Right lung (tissue), 10 donors: Measurements from ENCODE around the gene OPN5. TPM values are rescaled to one million over a fixed set of nuclear protein-coding genes. Genes with fewer than 3 reads are reported as not detected.
"Not testable (repeated sequence)": the region's sequence is repeated elsewhere in the genome, so short reads cannot be mapped to it uniquely, and the experiment has no call there.

Experiments
- DNase-seq, 2 donors: peaks; one replicate each; pipeline ENCODE4 v3.0.0-alpha.2; 2013
- long read RNA-seq, 8 donors: transcript quantifications; one replicate each; lab custom pipeline, GENCODE V29; 2026
- polyA plus RNA-seq, 5 donors: library from polyadenylated mRNA; unstranded; fragments of 120-200 nt; gene quantifications; one replicate each; pipeline versions ENCODE4 v1.2.1 to v1.2.3, GENCODE V29; 2013; ENCODE audit warnings: inconsistent platforms in 1 of 5, low replicate concordance in 1 of 5; ENCODE audit not compliant: insufficient read length in 5 of 5, insufficient read depth in 1 of 5

Gene OPN5, protein sequence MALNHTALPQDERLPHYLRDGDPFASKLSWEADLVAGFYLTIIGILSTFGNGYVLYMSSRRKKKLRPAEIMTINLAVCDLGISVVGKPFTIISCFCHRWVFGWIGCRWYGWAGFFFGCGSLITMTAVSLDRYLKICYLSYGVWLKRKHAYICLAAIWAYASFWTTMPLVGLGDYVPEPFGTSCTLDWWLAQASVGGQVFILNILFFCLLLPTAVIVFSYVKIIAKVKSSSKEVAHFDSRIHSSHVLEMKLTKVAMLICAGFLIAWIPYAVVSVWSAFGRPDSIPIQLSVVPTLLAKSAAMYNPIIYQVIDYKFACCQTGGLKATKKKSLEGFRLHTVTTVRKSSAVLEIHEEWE
- polyA plus RNA-seq, result under 1 TPM in 3 of 5 donors, not detected in 2; 0.09 to 0.12 (median 0.10) TPM
- long read RNA-seq, donor 1, result 0 reads
- long read RNA-seq, donor 2, result 0 reads
- long read RNA-seq, donor 3, result 0 reads
- long read RNA-seq, donor 4, result 0 reads
- long read RNA-seq, donor 5, result 0 reads
- long read RNA-seq, donor 6, result 0 reads
- long read RNA-seq, donor 7, result 0 reads
- long read RNA-seq, donor 8, result 0 reads

DNA sequence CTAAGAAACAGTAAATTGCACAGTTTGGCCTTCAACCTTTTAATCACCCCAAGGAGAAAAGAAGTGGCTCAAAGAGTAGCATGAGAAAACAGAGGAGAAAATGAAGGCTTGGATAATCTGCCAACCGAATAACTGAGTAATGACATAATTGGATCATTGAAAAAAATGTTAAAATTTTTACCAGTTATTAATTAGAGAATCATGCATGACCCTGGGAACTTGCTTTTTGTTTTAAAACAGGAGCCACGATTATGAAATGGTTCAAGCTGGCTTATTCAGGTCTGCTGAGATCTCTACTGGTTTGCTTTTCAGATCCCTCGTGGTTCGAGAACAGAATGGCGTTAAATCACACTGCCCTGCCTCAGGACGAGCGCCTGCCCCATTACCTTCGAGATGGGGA, at the start of gene OPN5:
Gene OPN5, plus strand, starts transcription at position 301 of the 400 bp plus-strand sequence. Its CDS starts 35 bp downstream, at position 336.
- no peak for DNase-seq

GRCh38 chr6:47733879-47734558, 47.8 kb upstream of the OPN5 start:
- DNase-seq, result peak in 1 of 2 donors; percentile 2

DNA sequence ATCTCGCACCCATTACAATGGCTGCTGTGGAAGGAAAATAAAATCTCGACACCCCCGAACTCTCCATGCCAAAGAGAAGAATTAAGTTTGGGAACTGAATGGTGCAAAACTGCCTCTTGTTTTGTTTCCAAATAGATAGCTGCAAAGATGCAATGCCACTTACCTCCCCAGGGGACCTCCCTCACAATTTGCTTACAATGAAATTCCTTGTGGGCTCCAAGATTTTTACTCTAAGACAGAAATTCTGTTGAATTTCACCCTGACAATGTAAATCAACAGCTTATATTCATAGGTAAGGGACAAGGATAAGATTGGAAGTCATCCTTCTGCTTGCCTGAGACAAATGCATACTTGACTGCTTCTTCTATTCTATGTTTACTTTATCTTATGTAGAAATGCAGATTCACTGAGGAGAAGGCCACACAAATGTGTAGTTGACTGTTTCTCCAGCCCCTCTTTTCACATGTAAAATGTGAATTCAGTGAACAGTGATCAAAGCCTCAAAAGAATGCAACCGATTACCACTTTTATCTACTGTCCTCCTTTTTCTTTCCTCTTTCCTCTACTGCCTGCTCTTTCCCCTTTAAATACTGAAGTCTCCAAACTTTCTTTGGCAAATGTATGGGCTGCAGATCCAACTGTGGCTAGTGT, 46.9 kb upstream of the OPN5 start:
- DNase-seq, result no peak

DNA sequence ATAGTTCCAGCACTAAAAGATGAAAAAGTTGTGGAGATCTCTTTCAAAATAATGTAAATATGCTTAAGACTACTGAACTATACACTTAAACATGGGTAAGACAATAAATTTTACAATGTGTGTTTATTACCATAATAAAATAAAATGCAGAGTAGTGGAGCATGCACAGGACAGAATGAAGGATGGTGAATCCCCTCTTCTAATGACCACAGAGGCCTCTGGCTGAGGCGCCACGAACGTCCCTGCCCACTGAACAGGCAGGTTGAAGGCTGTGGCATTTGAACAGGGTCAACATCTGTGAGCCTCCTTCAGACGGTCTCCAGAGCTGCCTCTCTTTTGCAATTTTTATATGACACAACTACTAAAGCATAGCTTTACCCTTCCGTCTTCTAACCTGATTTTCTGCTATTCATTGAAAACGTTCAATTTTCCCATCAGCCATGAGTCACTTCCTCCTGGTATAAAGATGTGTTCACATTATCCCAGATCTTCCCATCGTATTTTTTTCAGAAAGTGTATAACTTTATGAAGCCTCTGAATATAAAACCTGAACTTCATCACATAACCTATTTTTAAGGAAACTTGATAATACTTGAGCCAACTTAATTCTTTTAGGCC, 45.6 kb upstream of the OPN5 start:
- no peak for DNase-seq

DNA sequence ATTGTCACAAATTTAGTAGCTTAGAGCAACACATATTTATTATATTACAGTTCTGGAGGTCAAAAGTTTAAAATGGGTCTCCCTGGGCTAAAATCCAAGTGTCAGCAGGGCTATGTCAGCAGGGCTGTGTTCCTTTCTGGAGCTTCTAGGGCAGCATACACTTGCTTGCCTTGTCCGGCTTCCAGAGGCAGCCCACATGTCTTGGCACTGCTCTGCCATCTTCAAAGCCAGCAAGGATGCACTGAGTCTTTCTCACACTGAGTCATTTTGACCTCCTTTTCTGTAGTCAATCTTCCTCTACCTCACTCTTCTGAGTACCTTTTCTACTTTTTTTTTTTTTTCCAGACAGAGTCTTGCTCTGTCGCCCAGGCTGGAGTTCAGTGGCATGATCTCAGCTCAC, 44.4 kb upstream of the OPN5 start:
- no peak for DNase-seq

DNA sequence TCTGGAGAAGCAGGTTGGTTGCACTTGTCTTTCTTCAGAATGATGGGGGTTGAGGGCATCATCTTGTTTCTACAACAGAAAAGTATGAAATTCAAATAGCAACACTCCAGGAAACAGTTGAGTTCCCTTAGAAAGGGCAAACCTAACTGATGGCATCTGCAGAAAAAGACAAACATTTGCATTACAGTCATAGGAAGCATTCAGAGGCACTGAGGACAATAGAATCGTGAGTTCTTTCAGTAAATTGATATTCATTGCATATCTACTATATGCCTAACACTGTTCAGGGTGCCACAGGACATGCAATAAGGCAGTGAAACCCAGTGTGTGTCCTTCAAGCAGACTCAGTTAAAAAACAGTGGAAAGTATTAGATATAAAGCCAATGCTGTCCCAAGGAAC, 41.1 kb upstream of the OPN5 start:
- no peak for DNase-seq

DNA sequence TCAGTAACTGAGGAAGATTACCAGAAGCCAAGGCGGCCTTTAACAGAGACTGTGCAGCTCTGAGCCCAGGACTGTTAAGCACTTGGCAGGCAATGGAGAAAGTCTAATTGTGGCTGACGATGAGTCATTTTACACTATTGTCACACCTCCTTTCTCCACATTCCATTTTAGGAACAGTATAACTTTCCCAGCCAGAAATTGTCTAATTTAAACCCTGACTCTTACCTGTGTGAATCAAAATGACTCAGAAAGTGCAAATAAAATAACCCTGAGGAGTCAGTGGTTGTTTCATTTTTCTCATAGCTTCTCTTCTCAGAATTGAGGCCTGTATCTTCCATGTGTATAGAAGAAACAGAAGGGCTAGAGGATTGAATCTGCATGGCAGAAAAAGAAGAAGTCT, 40.0 kb upstream of the OPN5 start:
- no peak for DNase-seq

DNA sequence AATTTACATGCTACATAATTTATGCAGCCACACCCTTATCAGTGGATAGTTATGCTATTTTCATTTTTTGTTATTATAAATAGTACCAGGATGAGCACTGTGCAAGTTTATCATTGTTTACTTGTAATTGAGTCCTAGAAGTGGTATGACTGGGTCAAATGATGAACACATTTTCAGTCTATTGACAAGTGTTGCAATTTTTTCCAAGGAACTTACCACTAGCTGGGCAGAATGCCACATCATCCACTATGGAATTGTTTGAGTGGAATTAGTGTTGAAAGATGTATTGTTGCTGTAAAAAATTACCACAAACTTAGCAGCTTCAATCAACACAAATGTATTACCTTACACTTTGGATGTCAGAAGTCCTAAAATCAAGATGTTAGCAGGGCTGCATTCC, 38.1 kb upstream of the OPN5 start:
- DNase-seq, result no peak

GRCh38 chr6:47745269-47745668, 36.6 kb upstream of the OPN5 start:
- DNase-seq, result not testable (repeated sequence)

DNA sequence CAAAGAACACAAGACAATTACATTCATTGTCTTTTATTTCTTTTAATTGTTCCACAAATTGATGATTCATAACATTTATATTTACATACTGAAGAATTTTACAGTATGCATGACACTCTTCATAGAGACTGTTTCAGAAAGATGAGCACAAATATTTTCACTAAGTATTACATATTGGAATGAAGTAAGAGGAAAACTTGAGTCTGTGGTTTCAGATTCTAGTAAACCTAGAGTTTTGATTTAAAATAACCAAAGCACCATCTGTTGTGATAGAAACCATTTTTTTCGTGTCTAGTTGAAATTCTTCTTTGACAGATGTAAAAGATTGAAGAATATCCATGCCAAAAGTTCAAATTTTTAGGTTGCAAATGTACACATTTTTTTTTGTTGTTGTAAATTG, 32.1 kb upstream of the OPN5 start:
- DNase-seq, result no peak

- DNase-seq, result no peak
These were observed 29.0 kb upstream of the OPN5 start for GRCh38 chr6:47752801-47753200.

GRCh38 chr6:47759364-47759763, 22.5 kb upstream of the OPN5 start:
- no peak for DNase-seq

DNA sequence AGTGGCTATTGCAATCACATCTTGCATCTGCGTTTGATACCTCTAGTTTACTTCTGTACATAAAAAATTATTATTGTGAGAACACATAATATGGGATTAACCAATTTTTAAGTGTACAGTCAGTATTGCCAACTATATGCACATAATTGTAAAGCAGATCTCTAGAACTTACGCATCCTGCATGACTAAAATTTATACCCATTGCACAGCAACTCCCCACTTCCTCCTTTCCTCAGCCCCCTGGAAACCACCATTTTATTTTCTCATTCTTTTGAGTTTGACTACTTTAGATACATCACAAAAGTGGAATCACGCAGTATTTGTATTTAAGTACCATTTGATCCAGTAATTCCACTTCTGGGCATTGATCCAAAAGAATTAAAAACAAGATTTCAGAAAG, 19.3 kb upstream of the OPN5 start:
- DNase-seq, result no peak

DNA sequence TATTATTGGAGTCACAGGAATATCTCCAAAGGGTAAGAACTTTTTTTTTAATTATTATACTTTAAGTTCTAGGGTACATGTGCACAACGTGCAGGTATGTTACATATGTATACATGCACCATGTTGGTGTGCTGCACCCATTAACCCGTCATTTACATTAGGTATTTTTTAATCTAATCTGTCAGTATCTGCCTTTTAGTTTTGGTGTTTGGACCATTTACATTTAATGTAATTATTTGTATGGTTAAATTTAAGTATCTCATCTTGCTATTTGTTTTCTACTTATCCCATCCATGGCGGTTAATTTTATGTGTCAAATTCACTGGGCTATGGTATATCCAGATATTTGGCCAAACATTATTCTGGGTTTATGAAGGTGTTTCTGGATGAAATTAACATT, 15.4 kb upstream of the OPN5 start:
- no peak for DNase-seq

DNA sequence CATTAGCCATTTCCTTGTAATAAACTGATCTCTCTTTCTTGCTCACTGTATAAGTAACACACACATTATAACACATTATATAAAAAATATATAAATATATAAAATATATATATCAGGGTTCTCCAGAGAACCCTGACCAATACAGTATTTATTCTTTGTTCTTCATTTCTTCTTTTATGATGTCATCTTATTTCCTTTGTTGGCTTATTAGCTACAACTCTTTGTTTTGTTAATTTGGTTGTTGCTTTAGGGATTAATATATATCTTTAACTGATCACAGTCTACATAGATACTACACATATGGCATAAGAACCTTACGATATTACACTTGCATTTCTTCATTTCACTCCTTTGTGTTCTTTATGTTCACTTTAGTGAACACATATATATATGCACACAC, 14.7 kb upstream of the OPN5 start:
- no peak for DNase-seq

- DNase-seq, result no peak
These were observed 11.8 kb upstream of the OPN5 start for GRCh38 chr6:47769982-47770381.

DNA sequence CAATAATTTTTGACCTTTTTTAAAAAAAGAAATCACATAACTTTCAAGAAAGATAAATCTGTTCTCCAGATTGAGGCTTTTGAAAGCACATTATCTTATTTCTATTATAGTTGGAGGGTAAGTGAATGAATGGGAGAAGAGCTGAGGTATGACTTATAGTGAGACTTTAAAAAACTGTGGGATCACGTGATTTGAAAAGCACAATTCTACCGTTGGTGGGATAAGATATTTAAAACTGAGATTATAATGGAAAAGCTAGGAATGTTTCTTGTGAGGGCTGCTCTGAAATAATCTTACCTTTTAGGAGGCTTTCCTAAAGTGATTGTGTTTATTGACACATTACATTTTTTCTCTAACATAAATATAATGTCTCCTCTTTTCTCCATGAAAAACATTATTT, 9.5 kb upstream of the OPN5 start:
- no peak for DNase-seq

DNA sequence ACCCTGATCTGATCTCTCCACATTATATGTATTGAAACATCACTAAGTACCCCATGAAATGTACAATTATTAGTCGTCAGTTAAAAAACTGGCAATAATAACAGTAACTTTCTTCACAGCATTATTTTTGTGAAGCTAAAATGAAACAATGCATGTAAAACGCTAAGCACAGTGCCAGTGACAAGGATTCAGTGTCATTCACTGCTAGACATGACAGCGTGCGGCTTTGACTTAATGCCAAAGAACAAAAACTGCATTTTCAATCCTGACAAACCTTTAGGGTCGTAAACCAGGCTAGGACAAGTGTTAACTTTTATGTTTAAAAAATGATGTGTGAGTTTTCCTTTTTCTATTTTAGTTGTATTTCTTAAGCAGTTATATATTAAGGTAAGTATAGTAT, 8.8 kb upstream of the OPN5 start:
- no peak for DNase-seq

DNA sequence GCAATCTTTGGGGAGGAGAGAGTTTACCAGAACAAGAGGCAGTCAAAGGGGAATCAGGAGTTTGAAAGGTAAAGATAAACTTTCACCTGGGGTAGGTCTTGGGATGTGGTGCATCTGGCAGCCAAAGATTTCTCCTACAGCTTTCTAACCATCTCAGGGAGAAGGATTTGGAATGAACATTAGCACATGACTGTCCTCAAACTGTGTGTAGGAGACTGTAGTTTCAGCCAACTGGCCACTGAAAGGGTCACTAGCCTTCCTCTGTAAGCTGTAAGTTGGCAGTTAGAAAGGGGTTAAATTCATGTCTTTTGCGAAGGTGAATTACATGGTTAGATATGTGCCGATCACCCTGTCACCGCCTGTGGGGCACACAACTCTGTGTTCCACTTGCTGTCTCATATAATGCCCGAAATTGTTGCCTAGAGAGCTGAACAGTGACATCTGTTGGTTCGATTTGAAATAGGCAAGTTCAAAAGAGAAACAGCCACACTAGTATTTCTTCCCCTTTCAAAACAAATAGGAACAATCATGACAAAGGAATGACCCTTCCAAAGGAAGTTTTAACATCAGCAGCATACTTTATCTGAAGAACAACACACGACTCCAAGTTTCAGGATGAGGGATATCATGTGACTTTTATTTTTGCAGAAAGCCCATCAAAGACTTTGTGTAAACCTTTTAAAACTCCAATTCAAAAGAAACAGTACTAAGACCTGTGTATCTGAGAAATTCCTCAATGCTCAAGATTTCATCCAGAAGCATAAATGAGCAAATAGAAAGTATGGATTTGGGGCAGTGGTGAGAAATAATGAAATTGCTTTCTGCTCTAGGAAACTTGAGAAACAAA, 1.1 kb upstream of the OPN5 start:
- peak; percentile 42 to 51 for DNase-seq

DNA sequence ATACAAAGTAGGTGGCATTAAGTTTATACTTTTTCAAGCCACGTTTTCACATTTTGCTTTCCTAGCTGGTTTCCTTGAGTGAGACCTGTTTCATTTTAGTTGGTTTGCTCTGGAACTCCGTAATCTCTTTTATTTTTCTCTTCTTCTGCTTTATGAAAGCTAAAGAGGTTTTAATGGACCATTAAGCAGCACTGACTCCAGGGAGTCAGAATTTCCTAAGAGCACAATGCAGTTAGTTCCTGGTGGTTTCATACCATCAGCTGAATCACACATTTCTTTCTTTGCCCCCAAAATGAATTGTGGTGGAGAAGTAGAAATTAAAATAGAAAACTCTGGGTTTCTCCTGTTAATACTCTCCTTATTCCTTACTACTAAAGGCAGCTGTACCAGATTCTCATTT, 3.4 kb downstream of the OPN5 start:
- DNase-seq, result no peak
